Ectodermal cell (in vitro differentiated cells): ENCODE measurements around the gene COL21A1.

Source experiments
- H3K27ac ChIP-seq: 2 replicates; pipeline ENCODE4 v1.7.0; 2013; ENCODE audit warnings: mild to moderate bottlenecking, low read depth, low read length; ENCODE audit not compliant: insufficient read depth, poor library complexity, severe bottlenecking
- H3K27me3 ChIP-seq: 2 replicates; pipeline ENCODE4 v1.7.0; 2013; ENCODE audit warnings: mild to moderate bottlenecking, low read length; ENCODE audit not compliant: insufficient read depth, control insufficient read depth, poor library complexity, severe bottlenecking
- H3K36me3 ChIP-seq: one replicate; pipeline ENCODE4 v1.7.0; 2013; ENCODE audit warnings: low read length; ENCODE audit not compliant: control insufficient read depth, insufficient read depth
- H3K4me1 ChIP-seq: one replicate; pipeline ENCODE4 v1.7.0; 2013; ENCODE audit warnings: low read length; ENCODE audit not compliant: control insufficient read depth, insufficient read depth
- H3K4me3 ChIP-seq: 2 replicates; pipeline ENCODE4 v1.7.0; 2013; ENCODE audit warnings: low read depth, low read length, control low read depth; ENCODE audit not compliant: insufficient read depth
- H3K9me3 ChIP-seq: 2 replicates; pipeline ENCODE4 v1.7.0; 2013; ENCODE audit warnings: mild to moderate bottlenecking, low read length, moderate library complexity; ENCODE audit not compliant: control insufficient read depth
- WGBS, 2 experiments: methylation state at CpG; one replicate each; pipeline ENCODE4 v1.1.7; 2013; ENCODE audit warnings: missing lambda C conversion rate in 2 of 2; 5-methylcytosine and 5-hydroxymethylcytosine counted together

COL21A1 gene

DNA sequence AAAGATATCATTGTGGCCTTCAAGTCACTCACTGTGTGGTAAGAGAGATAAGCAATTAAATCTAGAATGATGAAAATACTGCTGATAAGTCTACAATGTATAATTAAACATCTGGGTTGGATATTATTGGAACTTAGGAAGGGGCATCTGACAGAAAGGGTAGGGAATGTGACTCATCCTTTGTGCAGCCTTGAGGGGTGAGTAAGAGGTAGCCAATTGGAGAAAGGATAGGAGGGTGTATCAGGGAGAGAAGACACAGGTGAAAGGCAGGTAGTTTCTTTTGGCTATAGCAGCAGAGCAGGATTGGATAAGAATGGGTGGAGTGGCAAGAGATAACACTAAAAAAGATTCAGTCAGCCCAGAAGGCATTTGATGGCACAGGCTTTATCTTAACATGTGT lies 182.0 kb downstream of the COL21A1 start:
- Histone ChIP-seq H3K4me3 (no peak overlapping the region), H3K27ac (no peak overlapping the region), H3K4me1 (no peaks in the 10 kb centered on the region), H3K27me3 (no peaks in the 10 kb centered on the region), H3K36me3 (no peaks in the 10 kb centered on the region), H3K9me3 (no peaks in the 10 kb centered on the region)

DNA sequence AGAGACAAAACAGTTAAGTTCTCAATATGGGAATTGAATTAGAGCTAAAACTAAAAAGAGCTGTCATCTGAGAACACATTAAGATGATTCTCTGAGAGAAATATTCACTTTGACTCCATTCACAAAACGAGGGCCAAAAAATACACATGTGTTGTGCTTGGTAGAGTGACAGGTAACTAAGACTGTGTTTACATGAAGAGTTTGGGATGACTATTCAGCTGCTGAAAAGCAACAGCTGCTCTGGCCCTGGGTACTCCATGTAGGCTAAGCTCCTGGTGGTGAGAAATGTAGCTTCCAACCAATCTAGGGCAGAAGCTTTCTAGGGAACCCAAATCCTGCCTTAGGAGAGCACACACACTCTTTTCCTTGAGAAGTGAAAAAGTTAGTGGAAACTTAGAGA lies 184.5 kb downstream of the COL21A1 start:
- Histone ChIP-seq H3K36me3 (no peaks in the 10 kb centered on the region), H3K9me3 (no peaks in the 10 kb centered on the region), H3K4me1 (no peaks in the 10 kb centered on the region), H3K27ac (no peak overlapping the region), H3K27me3 (no peaks in the 10 kb centered on the region), H3K4me3 (no peak overlapping the region)
- WGBS, 2 experiments = 93 to 100% methylated on average over 1 of the region's 1 CpG

DNA sequence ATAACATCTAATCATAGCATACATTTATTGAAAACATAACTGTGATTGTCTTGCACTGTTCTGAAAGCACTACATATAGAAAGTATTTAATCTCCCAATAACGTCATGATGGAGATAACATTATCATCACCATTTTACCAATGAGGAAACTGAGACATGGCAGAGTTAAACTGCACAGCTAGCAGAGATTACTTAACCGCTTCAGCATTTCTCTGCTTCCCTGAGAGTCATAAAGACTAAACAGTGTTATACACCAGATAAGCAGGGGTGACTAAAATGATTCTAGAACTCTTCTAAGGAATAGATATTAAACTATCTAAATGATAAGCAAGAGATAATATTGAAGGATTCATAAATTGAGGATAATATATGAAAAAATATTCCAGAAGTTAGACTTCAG lies 188.7 kb downstream of the COL21A1 start:
- Histone ChIP-seq H3K4me3 (no peak overlapping the region), H3K4me1 (no peaks in the 10 kb centered on the region), H3K27me3 (no peaks in the 10 kb centered on the region), H3K9me3 (no peaks in the 10 kb centered on the region), H3K27ac (no peak overlapping the region), H3K36me3 (no peaks in the 10 kb centered on the region)
- 97 to 100% methylated on average over 2 of the region's 2 CpGs for WGBS, 2 experiments

DNA sequence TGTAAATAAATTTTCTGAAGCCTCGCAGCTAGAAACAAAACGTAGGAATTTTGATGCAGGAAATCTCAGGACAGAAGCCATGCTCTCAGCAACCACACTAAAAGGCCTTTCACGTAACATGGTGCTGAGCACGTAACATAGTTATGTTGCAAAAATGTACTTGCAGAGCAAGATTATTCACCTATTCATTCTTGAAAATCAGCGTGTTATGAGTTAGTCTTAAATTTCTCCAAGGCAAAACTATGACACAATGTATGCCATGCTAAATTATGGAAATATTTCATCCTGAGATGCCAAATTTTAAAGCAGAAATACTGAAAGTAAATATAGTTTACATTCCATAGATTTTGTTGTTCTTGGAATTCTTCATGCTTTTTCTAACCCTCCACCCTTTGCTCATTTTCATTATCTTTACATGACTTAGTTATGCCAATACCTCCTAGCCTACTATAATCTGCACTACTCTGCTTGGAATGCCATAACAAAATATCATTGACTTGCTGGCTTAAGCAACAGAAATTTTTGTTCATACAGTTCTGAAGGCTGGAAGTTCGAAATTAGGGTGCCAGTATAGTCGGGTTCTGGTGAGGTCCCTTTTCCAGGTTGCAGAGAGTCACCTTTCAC lies 192.2 kb downstream of the COL21A1 start:
- Histone ChIP-seq H3K4me3 (no peak overlapping the region), H3K9me3 (no peaks in the 10 kb centered on the region), H3K27me3 (no peaks in the 10 kb centered on the region), H3K36me3 (no peaks in the 10 kb centered on the region), H3K4me1 (no peaks in the 10 kb centered on the region), H3K27ac (no peak overlapping the region)
- WGBS, 2 experiments = 96 to 97% methylated on average over 7 of the region's 7 CpGs

DNA sequence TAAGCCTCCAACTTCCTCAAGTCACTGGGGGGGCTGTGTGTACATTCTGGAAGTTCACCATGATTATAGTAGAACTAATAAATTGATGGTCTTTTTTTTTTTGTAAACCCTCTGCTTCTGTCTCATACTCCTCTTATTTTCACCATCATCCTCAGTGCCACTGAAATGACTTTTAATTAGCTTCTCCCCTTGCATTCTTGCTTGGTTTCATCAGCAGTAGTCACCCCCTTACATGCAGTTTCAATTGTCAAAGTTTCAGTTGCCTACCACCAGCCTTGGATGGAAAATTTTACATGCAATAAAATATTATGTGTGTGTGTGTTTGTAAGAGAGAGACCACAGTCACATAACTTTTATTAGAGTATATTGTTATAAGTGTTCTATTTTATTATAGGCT lies 196.2 kb downstream of the COL21A1 start:
- Histone ChIP-seq H3K4me3 (no peak overlapping the region), H3K9me3 (no peaks in the 10 kb centered on the region), H3K27ac (no peak overlapping the region), H3K36me3 (no peaks in the 10 kb centered on the region), H3K4me1 (no peaks in the 10 kb centered on the region), H3K27me3 (no peaks in the 10 kb centered on the region)

DNA sequence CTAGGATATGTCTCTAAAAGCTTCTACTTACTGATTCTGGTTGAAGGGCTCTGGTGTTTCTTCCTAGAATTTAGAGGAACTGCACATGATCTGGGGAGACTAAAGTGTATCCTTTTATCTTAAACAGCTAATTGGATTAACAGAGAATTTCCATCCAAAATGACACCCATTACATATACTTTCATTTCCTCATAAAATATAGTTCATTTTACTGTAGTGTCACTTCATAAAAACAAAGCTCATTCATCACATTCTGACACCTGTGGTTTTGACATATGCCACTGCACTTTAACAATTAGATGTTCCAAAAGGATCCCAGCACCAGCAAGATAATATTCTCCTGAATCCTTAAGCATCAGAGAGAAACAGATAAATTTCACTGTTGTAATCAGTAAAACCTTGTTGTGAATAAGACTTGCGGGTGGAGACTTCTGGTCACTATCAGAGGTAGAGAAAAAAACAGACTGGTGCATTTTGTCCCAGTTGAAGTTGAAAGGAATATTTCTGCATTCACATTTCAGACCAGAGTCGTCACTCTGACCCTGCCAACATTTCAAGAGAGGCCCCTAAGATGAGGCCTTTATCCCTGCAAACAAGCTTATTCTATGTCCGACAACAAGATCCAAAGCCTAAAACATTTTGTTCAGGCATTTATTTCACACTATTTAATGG lies 196.7 kb downstream of the COL21A1 start:
- no peaks in the 10 kb centered on the region for H3K27me3 ChIP-seq
- H3K36me3 ChIP-seq = no peaks in the 10 kb centered on the region
- H3K4me3 ChIP-seq = no peak overlapping the region
- no peak overlapping the region for H3K27ac ChIP-seq
- H3K4me1 ChIP-seq = no peaks in the 10 kb centered on the region
- 87 to 89% methylated on average over 3 of the region's 3 CpGs for WGBS, 2 experiments
- H3K9me3 ChIP-seq = no peaks in the 10 kb centered on the region

DNA sequence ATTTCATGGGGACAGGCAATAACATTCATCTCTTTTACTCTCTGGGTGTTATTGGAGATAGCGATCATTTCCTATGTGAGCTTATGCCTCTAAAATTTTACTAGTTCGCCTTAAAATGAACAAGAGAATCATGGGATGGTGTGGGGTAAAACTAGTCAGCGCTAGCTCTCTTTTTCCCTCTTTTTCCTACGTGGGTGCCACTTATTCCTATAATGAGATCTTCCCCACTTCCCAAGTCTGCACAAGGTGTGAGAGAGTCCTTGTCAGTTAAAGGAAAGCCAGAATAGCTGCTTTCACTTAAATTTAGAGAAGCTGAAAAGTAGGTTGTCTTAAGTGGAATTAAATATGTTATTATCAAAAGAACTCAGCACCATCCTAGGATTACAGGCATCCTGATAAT lies 198.8 kb downstream of the COL21A1 start:
- no peaks in the 10 kb centered on the region for H3K36me3 ChIP-seq
- no peak overlapping the region for H3K27ac ChIP-seq
- no peaks in the 10 kb centered on the region for H3K4me1 ChIP-seq
- H3K4me3 ChIP-seq = no peak overlapping the region
- H3K9me3 ChIP-seq = no peaks in the 10 kb centered on the region
- 89 to 96% methylated on average over 3 of the region's 4 CpGs for WGBS, 2 experiments
- H3K27me3 ChIP-seq = no peaks in the 10 kb centered on the region

DNA sequence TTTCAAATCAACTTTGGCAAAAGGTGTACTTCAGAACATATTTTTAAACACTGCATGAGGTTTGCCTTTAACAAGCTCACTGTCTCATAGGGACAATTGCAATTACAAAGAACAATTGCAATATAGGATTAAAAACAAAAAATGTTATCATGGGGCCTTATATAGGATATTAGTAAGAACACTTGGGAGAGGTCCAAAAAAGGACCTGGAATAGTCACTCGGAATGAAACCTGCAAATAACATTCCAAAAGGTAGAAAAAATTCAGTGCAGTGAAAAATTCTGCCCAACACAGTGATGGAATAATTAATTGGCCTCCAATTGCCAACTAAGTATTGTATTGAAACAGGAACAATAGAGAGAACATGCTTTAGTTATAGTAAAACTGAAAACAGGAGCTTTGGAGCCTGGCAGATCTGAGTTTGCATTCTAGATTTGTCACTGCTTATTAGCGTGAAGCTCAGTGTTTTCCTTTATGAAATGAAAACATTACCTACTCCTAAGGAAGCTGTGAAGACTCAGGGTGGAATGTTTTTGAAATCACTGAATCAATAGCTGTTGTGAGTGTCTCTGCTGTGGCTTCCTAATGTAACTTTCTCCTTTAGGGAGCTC lies 199.3 kb downstream of the COL21A1 start:
- H3K9me3 ChIP-seq = no peaks in the 10 kb centered on the region
- WGBS, 2 experiments = 93 to 100% methylated on average over 2 of the region's 2 CpGs
- no peak overlapping the region for H3K27ac ChIP-seq
- no peaks in the 10 kb centered on the region for H3K27me3 ChIP-seq
- no peaks in the 10 kb centered on the region for H3K4me1 ChIP-seq
- no peak overlapping the region for H3K4me3 ChIP-seq
- no peaks in the 10 kb centered on the region for H3K36me3 ChIP-seq

DNA sequence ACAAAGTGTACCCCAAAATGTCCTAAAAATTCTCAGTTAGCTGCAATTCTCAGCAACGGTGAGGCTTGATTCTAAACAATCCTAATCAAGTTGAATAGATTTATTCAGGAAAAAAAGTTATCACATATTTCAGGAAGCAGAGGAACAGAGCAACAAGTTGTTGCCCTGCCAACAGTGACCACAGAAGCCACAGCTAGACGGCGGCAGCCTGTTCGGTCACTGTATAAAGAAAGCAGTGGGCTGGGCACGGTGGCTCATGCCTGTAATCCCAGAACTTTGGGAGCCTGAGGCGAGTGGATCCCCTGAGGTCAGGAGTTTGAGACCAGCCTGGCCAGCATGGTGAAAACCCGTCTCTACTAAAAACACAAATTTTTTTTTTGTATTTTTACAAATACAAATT lies 200.8 kb downstream of the COL21A1 start:
- no peaks in the 10 kb centered on the region for H3K27me3 ChIP-seq
- H3K27ac ChIP-seq = no peak overlapping the region
- H3K36me3 ChIP-seq = no peaks in the 10 kb centered on the region
- no peaks in the 10 kb centered on the region for H3K4me1 ChIP-seq
- 88 to 96% methylated on average over 5 to 6 of the region's 7 CpGs for WGBS, 2 experiments
- no peaks in the 10 kb centered on the region for H3K9me3 ChIP-seq
- no peak overlapping the region for H3K4me3 ChIP-seq

DNA sequence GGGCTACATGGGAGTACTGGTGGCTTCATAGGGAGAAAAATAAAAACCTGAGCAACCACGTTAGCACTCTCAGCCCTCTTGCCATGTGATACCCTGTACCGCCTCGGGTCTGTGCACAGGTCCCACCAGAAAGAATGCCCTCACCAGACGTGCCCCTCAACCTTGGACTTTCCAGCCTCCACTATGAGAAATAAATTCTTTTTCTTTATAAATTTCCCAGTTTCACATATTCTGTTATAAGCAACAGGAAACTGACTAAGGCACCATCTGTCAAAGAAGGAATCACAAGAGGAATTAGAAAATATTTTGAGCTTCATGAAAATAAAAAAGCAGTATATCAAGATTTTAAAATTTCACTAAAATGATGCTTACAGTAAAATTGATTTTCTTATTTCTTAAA lies 203.6 kb downstream of the COL21A1 start:
- WGBS, 2 experiments = 91 to 92% methylated on average over 4 of the region's 4 CpGs
- Histone ChIP-seq H3K4me3 (no peak overlapping the region), H3K9me3 (no peaks in the 10 kb centered on the region), H3K27me3 (no peaks in the 10 kb centered on the region), H3K27ac (no peak overlapping the region), H3K4me1 (no peaks in the 10 kb centered on the region), H3K36me3 (no peaks in the 10 kb centered on the region)
